Measurements from ENCODE around the gene CENPM.

CENPM gene, protein sequence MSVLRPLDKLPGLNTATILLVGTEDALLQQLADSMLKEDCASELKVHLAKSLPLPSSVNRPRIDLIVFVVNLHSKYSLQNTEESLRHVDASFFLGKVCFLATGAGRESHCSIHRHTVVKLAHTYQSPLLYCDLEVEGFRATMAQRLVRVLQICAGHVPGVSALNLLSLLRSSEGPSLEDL

DNA sequence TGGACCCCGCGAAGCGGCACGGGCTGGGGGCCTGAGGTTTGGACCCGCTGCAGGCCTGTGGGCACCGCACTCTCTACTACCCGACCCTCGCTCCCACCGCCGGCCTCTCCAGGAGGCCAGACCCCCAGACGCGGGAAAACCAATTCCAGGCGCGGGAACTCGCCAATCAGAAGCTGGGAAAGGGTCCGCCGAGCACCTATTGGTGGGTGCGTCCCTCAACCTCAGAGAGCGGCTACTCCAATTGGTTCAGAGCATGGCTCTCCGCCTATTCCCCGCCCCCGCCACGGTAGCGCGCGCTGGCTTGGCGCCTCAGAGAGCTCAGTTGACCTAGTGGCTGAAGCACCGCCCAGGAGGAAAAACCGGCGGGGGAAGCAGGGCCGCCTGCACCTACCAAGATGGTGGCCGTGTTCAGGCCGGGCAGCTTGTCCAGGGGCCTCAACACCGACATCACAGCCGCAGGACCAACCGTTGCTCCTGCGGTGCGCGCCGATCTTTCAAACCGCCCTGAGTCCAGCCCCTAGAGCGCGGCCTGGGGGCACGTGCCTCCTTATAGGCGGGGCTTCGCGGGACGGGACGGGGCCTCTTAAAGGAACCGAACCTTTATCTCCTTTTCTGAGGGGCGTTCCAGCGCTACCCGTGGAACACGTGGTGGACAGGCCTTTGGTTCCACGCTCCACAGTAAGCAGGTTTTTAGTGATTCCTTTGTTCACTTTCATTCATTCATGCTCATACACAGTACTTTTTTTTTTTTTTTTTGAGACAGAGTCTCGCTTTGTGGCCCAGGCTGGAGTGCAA lies at the start of gene CENPM:
CENPM (minus strand) TSS at position 524 of the 795 bp plus-strand sequence; CDS start at position 448, 76 bp downstream.
- DNase-seq: peak; percentile 97

DNA sequence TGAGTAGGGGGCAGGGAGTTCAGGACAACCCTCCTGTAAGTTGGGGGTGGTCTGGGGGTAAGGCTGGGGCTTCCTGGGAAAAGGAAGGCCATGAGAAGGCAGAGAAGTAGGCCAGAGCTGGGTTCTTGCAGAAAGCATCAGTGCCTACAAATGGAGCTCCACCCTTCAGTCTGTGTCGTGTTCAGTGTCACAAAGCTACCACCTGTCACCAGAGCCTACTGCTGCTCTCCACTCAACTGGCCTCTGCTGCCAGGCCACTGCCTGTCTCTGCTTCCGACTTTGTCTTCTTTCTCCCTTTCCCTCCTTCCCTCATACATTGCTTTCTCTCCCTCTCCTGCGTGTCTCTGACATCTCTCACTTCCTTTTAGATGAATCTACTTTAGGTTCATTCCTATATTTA lies 48.3 kb upstream of the CENPM start:
- DNase-seq: no peak

DNA sequence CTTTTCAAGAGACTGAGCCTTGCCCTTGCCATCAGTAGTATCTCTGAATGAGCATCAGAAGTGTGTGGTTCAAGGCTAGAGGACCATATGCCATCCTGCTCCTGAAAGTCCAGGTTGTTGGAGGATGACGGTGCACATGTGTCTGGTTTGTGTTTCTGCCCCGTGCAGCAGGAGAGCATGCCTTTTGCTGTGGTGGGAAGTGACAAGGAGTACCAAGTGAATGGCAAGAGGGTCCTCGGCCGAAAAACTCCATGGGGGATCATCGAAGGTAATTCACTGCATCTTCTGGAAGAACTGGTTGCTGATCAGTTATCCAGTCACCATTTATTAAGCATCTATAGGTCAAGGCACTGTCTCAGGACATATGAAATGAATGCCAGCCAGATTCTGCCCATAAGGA lies 45.5 kb upstream of the CENPM start:
- no peak for DNase-seq

DNA sequence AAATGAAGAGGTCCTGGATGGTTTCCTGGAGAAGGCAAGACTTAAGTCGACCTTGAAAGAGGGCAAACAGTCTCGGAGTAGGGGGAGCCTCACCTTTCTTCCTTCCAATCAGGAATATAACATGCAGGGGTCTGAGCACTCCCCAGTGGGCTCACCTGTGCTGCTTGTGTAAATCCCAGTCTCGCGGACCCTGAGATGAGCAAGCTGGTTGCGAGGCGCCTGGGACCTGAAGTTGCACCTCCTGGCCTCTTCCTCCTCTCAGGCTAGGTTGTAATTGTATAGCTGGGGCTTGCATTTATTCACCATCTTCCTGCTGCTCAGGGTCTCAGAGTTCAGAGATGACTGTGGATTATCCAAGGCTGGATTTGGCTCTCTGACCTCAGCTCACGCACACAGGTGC lies 44.2 kb upstream of the CENPM start:
- DNase-seq: no peak

DNA sequence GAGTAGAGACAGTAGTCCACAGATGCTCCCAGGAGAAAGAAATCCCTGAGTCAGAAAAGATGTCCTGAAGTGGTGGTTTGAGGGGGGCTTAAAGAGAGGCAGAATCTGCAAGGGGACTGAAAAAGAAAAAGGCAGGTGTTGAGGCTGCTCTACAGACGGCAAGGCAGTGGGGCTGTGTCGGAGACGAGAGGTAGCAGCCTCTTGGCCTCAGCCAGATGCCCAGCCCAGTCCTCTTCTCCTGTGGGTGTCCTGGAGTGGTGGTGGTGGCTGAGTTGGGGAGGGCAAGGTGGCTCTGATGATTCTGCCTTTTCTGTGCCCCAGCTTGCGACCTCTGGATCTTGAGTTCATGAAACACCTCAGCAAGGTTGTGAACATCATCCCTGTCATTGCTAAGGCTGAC lies 42.3 kb upstream of the CENPM start:
- no peak for DNase-seq

DNA sequence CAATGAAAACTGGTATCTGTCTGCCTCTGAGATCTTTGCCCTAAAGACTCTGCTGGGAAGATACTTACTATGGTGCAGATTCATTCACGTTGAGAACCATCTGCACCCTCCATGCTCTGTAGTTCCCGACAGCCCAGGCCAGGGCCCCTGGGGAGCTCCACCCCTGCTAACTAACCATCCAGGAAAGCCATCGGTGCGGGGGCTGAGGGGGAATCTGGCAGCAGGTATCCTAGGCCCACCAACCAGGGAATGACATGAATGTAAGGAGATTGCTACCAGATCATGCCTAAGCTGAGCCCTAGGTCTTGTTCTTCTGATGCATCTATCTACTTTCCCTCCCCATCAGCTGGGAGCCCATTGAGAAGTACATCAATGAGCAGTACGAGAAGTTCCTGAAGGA lies 40.3 kb upstream of the CENPM start:
- DNase-seq: no peak

DNA sequence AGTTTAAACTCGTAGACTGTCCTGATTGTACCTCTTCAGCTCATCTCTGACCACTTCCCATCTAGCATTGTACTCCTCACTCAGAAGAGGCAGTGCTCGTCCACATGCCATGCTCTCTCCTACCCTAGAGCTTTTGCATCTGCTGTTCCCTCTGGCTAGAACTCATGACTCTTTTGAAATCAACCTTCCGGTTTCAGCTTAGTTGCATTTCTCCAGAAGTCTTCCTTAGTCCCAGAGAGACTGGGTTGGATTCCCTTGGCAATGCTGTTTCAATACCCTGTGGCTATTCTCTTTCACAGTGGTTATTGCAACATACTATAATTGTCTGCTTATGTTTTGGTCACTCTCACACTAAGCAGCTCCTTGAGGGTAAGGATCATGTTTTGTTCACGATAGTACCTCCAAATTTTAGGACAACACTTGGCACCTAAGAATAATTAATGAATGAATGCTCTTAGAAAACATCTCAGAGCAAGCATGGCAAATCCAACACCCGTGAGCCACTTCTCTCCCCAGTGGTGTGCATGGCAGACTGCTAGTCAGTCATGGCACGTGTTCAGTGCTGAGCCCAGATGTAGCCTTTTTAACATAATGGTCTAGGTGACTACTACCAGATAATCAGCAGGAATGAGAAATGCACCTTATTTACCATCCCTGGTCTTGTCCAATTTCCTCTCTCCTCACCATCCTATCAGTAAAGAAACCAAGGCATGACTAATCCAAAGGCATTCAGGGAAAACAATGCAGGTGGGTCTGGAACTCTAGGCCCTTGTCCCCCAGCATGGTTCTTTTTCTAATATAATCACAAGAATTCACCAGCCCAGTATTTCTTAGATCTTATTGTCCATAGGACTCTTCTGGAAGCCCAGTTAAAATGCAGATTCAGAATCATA lies 36.8 kb upstream of the CENPM start:
- no peak for DNase-seq

DNA sequence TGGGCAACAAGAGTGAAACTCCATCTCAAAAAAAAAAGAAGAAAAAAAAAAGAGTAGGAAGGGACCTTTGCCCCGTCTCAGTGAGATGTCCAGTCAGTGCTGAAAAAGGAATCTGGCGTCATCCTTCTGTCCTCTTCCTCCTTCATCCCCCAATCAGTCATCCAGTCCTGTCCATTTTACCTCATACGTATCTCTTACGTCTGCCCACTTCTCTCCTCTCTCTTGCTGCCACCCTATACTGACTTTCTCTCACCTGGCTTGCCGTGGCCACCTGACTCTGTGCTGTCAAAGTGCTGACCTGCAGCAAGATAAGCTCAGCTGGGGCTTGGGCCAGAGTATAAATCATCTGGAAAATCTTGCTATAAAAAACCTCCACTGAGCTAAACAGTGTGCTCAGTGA lies 35.9 kb upstream of the CENPM start:
- DNase-seq: no peak

DNA sequence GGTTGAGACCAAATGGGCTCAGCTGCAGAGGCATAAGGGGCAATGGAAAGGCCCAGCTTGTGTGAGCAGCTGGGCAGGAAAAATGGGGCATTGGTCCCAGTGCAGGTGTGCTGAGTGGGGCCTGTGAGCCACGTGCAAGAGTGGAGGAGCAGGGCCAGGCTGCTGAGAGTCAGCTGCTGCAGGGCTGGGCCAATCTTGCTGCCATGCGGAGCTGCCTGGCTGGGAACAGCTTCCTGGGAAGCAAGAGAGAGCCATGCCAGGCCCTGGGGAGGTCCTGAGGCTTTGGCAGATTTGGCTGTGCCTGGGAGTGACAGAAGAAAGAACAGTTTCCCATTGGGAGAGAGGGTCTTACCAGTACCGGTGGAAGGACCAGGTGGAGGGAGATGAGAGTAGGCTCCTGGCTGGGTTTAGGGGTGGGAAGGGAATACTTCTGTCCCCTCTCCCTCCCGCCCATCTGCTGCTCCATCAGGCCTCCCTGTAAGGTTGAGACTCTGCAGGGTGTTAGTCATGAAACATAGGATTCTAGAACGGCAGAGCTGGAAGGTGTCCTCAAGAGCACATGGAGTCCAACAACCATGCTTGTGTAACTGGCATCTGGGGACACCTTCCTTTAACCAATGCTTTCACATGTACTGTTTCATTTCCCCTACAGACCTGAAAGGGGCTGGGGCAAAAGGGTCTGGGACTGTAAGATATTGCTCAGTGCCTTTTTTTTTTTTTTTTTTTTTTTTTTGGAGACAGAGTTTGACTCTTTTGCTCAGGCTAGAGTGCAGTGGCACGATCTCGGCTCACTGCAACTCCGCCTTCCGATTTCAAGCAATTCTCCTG lies 32.7 kb upstream of the CENPM start:
- DNase-seq: no peak

DNA sequence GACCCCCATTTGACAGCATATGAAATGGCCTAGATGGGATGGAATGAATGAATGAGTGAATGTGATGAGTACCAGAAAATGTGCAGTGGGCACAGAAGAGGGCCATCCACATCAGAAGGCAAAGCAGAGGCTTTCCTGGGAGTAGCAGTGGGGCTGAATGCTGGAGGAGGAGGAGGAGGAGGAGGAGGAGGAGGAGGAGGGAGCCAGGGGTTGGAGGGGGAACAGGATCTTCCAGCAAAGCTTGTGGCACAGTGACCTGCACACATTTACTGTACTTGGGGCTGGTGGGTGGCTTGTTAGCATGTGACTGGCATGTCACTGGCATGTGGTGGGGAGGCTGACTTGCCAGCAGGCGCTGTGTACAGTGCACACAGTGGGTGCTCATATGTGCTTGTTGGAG lies 31.8 kb upstream of the CENPM start:
- no peak for DNase-seq

DNA sequence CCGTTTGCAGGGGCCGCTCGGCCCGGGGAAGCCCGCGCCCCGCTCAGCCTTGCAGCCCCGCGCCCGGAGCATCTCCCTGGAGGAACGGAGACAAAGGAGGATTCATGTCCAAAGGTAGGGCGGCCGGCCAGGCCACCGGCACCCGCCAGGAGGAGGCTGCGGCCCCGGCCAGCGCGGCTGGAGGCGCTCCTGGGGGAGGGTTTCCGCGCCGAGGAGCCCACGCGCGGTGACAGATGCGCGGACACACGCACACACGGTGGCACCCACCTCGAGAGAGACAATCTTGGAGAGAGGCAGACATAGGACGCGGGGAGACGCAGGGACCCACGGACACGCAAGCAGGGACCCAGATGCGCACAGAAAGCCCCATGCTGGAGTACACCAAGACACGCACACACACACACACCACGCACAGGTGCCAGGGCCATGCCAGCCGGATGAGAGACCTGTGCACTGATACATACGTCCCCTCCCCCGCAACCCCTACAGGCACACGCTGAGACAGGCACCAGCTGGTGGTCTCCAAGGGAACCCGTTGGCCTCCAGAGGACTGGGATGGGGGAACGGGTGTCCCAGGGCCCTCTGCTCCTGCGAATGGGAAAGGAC lies 30.1 kb upstream of the CENPM start:
- DNase-seq: no peak

DNA sequence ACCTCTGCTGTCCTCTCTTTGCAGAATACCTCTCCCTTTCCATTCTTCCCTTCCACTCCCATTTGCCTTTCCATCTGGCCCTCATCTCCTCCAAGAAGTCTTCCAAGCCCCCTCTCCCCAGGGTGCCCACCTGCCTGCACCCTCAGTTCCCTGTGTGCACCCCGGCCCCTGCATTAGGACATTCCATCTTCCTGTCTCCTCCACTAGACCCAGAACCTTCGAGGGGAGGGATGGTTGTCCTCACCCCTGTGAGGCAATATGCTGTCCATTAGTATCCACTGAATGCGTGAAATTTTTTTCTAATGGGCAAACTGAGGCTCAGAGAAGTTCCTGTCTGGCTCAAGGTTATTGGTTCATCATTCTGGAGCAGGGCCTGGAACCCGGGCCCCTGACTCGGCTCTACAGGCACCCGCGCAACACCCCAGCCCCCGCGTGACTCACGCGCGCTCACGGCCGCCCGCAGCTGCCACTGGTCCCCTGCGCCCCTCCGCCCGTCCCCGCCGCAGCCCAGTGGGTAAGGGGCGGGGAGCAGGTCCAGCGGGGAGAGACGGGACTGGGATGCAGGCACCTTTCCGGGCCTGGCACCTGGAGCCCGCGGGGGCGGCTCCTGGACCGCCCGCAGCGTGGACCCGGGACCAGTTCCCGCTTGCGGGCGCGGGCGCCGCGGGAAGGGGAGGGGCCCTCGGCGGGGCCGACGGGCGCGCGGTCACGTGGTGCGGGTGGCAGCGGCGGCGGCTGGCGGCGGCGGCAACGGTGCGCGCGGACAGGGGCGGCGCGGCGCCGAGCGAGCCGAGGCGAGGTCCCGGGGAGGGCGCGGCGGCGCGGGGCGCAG lies 29.3 kb upstream of the CENPM start:
- no peak for DNase-seq

DNA sequence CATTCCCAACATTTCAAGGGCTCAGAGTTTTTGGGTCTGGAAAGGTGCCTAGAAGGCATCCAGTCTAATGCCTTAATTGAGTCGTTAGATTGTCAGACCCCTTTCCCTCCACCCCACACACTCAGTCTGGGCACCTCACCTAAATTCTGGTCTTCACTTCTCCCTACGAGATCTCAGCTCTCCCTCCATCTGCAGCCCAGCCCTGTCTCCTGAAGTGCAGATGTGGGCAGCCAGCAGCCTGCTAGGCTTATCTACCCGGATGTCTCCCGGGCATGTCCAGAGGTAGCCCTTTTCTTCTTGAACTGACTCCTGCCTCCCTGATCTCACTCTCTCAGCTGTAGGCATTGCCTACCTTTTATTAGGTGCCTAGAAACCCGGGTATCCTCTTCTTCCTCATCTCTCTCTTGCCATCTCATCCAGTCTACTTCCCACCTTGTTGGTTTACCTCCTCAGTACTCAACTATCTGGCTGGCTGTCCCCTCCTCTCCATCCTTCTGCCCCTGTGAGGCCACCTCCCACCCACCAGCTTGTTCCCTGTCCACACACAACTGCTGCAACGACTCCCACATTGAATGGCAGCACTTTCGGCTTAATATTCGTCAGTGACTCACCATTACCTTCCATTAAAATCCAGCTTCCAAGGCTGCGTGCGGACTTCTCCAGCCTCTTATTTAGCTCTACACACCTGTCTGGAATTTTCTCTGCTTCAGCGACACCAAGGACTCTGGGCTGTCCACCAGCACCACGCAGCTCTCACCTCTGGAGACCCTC lies 28.5 kb upstream of the CENPM start:
- DNase-seq: no peak

DNA sequence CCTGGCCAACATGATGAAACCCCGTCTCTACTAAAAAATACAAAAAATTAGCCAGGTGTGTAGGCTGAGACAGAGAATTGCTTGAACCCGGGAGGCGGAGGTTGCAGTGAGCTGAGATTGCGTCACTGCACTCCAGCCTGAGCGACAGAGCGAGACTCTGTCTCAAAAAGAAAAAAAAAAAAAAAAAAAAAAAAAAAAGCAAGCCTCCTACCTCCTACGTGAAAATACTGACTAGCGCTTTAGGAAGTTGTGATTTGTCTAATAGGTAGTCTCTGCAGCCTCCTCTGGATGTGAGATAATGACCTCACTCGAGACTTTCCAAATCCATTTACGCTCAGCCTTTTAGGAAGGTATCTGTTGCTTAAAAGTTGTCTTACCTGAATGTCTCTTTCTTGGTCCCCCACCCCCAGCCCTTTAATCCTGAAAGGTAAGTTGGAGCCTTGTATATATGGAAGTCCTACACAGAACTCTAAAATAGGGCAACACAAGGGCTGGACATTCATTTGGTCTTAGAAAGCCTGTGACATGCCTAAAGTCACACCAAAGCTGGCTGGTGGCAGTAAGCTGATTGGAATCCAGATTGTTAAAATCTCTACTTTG lies 27.8 kb upstream of the CENPM start:
- no peak for DNase-seq

DNA sequence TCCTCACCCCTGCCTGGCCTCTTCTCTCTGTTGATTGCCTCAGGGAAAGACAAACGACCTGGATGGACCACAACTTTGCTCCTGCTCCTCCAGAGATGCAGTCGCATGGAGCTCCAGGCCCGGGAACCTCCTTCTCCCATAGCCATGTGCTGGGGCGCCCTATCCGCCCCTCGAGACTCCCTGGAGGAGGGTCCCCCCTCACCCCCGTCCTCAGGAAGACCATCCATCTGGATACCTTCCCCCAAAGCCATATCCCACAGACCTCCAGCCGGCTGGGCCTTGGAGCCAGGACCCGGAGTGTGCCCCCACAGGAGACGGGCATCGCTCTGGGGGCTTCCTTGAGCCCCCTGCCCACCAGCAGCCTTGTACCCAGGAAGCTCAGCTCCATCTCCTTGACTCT lies 24.5 kb upstream of the CENPM start:
- no peak for DNase-seq

DNA sequence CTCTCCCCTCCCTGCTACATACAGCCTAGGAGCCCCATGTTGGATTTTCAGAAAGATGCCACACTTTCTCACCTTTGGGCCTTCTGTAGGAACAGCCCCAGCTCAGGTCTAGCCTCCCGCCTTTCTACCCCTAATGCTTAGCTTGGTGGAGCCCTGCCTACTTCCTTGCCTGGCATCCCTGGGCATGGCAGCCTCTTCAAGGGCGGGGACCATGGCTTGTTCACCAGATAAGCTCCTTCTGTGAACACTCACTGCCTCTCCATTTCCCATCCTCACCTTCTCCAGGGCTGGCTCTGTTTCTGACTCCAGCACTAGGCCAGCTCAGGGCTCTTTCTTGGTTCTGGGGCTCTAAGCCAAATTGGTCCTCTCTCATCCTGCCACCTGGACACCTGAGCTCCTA lies 23.6 kb upstream of the CENPM start:
- no peak for DNase-seq

DNA sequence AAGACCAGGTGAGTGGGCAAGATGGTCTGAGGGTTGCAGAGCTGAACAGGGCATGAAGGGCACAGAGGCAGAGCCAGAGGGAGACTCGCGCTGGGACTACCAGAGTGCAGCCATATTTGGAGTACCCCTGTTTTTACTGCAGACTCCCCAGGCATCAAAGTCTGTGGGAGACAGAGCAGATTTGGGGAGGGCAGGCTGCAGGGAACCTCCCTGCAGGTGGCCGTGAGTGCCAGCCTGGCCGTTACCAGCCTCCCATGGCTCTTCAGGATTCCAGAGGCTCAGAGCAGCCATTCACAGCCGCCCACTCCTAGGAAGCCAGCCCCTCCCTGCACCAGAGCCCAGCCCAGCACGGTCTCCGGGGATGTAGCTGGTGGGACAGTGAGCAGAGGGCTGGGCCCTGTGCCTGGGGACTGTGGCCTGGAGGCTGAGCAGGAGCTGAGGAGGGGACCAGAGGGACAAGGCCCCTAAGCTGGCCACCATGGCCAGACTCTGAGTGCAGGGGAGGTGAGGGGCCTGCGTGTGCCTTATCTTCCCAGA lies 22.2 kb upstream of the CENPM start, which contains the start of gene SEPTIN3:
SEPTIN3 (plus strand) TSS at position 334 of the 537 bp plus-strand sequence. CDS start 2,050 bp downstream, outside the sequence.
- no peak for DNase-seq

DNA sequence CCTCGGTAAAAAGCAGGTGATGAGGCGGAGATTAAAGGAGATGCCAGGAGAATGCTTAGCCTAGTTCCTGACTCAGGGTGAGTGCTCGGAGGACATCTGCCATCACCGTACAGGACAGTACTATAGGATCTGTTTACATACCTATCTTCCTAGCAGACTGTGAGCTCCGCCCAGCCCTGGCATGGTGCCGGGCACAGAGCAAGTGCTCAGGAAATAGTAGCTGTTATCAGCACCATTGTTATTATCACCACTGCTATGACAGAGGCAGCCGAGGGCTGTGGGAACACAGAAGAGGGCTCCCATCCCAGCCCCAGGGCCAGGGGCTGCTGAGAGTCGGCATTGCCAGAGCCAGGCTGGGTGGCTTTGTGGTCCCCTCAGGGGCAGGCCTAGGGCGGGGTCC lies 21.6 kb upstream of the CENPM start:
- DNase-seq: no peak

DNA sequence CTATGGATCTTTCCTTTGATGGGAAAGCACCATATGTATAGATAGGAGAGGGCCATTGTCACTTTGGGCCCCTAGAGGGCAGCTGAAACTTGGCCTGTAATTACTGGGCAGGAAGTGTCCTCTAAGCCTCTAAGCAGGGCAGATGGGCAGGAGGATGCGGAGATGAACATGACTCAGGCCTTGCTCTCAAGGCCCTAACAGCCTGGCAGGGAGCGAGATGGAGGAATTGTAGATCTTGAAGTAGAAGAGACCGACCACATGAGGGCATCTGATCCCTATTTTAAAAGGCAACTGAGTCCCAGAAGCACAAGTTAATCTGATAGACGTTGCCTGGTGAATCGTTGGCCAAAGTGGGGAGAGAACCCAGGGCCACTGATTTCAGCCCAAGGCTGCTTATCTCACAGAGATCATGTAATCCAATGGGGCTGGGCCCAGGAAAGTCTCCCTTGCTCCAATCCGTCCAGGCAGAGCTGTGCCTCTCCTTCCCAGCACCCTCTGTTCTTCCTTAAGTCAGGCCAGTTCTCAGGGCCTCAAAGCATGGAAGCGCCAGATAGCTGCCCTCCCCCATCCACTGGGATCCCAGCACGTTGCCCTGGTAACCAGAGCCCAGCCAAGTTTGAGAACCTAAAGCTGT lies 19.8 kb upstream of the CENPM start:
- no peak for DNase-seq
